ENCODE data around the gene UBTD1. TPM values are rescaled to one million over a fixed set of nuclear protein-coding genes. Genes with fewer than 3 reads are reported as not detected.

UBTD1 gene
- polyA plus RNA-seq, 3 donors: 17.2 to 20.0 (median 19.0) TPM

DNA sequence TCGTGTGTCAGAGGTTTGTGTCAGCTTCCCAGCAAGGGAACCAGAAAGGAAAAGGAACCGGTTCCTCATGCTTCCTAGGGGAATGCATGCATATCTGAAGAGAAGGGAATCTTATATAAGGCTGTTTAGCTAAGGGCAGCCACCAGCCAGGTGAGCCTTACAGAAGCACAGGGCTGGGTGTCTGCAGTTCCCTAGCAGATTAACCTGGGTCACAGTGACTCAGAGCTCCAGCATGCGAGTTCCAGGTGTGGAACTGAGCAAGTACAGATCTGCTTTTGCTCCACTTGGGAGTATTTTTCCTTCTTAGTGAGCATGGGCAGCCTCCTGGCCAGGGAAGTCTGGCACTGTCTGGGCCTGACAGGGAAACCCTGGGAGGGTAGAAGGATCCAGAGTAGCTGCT, 72.9 kb downstream of the UBTD1 start:
- H3K4me3 Mint-ChIP-seq: no peak overlapping the region
- H4K20me1 ChIP-seq (ENCODE audit: insufficient read depth, low read length): peaks cover 4% of the 10 kb centered on the region
- peaks cover 28 to 44% of the 10 kb centered on the region in 2 donors for H3K36me3 ChIP-seq (replicated peaks in 1 of 2; ENCODE audit: control insufficient read depth in 1 of 2, insufficient read depth in 2 of 2, low read length in 2 of 2)
- H3K4me1 ChIP-seq (ENCODE audit: control insufficient read depth in 1 of 2, insufficient read depth in 2 of 2, low read length in 2 of 2): no peaks in the 10 kb centered on the region
- no peaks in the 10 kb centered on the region for H3K9me3 Mint-ChIP-seq
- H2AFZ ChIP-seq (ENCODE audit: insufficient read depth, low read depth, low read length, poor library complexity, severe bottlenecking): no peak overlapping the region
- intact Hi-C loops (cut with micrococcal nuclease): loop anchor here in 1 of 2 donors (10.0 kb wide), 2 partner anchors 93 to 163 kb away; partner anchors contain the start of gene ZFYVE27
- WGBS (ENCODE audit: insufficient coverage): 97% methylated on average over 3 of the region's 3 CpGs
- H3K4me3 ChIP-seq (replicated peaks in 1 of 3; ENCODE audit: low read depth in 2 of 3, low read length in 3 of 3): no peak overlapping the region
- no peak for DNase-seq
- peaks cover 0 to 3% (median 0%) of the 10 kb centered on the region in 3 donors for H3K27me3 Mint-ChIP-seq (ENCODE audit: low read depth in 3 of 3)
- no peaks in the 10 kb centered on the region for H3K79me2 ChIP-seq (ENCODE audit: insufficient read depth, low read length)
- H3K4me2 ChIP-seq (replicated peaks; ENCODE audit: extremely low read depth, low read length, poor library complexity, severe bottlenecking): no peak overlapping the region
- no peaks in the 10 kb centered on the region for H3K4me1 Mint-ChIP-seq
- H3K27ac ChIP-seq (ENCODE audit: low read depth in 1 of 2, low read length in 2 of 2): no peak overlapping the region
- H3K9me3 ChIP-seq (replicated peaks in 1 of 2; ENCODE audit: control insufficient read depth in 1 of 2, insufficient read depth in 1 of 2, low read length in 2 of 2): no peaks in the 10 kb centered on the region
- peak overlapping the region in 2 of 7 donors; percentile 26 to 66 for H3K27ac Mint-ChIP-seq
- peaks cover 27 to 39% of the 10 kb centered on the region in 2 donors for H3K36me3 Mint-ChIP-seq
- no peak overlapping the region for H3K9ac ChIP-seq (ENCODE audit: insufficient read depth, low read length, poor library complexity, severe bottlenecking)
- no peaks in the 10 kb centered on the region for H3K27me3 ChIP-seq (ENCODE audit: control insufficient read depth in 2 of 2, insufficient read depth in 2 of 2, low read length in 2 of 2)
- TF ChIP-seq, protein P1, sequence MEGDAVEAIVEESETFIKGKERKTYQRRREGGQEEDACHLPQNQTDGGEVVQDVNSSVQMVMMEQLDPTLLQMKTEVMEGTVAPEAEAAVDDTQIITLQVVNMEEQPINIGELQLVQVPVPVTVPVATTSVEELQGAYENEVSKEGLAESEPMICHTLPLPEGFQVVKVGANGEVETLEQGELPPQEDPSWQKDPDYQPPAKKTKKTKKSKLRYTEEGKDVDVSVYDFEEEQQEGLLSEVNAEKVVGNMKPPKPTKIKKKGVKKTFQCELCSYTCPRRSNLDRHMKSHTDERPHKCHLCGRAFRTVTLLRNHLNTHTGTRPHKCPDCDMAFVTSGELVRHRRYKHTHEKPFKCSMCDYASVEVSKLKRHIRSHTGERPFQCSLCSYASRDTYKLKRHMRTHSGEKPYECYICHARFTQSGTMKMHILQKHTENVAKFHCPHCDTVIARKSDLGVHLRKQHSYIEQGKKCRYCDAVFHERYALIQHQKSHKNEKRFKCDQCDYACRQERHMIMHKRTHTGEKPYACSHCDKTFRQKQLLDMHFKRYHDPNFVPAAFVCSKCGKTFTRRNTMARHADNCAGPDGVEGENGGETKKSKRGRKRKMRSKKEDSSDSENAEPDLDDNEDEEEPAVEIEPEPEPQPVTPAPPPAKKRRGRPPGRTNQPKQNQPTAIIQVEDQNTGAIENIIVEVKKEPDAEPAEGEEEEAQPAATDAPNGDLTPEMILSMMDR (IDR thresholded peaks at IDR 0.05): no peak

DNA sequence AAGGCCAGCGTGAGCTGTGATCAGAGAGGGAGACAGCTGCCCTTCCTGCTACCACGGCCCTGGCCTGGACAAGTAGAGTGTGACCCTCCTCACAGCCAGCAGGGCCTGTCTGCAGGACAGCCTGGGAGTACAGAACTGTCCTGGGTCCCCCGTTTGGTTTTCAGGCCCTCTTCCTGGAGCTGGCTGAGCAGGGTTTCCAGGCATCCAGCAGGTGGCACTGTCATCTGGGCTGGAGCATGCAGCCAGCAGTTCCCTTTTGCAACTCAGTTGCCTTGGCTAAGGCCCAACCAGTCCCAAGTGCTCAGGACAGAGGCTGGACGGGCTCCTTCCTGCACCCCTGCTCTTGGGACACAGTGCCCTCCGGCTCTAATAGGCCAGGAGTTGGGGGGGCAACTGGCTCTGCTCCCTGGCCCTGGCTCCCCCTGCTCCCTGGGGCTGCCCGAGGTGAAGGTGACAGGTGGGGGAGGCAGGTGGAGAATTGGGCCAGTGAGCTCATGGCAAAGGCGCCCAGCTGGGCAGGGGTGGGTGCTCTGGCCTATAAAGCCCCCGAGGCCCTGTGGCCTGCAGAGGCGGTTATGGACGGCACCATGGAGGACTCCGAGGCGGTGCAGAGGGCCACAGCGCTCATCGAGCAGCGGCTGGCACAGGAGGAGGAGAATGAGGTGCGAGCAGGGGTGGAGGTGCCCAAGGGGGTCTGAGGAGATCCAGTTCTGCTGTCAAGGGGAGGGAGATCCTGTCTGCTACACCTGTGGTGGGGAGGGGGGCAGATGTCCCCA, 73.7 kb downstream of the UBTD1 start, which contains the start of gene ANKRD2:
Gene ANKRD2 (plus strand): TSS at position 566 of the 776 bp plus-strand sequence. CDS start 10 bp downstream, at position 576.
- Histone ChIP-seq H3K27me3 (ENCODE audit: control insufficient read depth in 2 of 2, insufficient read depth in 2 of 2, low read length in 2 of 2) (no peaks in the 10 kb centered on the region), H3K4me3 (replicated peaks in 1 of 3; ENCODE audit: low read depth in 2 of 3, low read length in 3 of 3) (no peak within 1 kb of the TSS), H3K9me3 (replicated peaks in 1 of 2; ENCODE audit: control insufficient read depth in 1 of 2, insufficient read depth in 1 of 2, low read length in 2 of 2) (no peaks in the 10 kb centered on the region), H3K9ac (ENCODE audit: insufficient read depth, low read length, poor library complexity, severe bottlenecking) (no peak within 1 kb of the TSS), H3K4me1 (ENCODE audit: control insufficient read depth in 1 of 2, insufficient read depth in 2 of 2, low read length in 2 of 2) (no peaks in the 10 kb centered on the region), H3K4me2 (replicated peaks; ENCODE audit: extremely low read depth, low read length, poor library complexity, severe bottlenecking) (no peak within 1 kb of the TSS), H3K27ac (ENCODE audit: low read depth in 1 of 2, low read length in 2 of 2) (no peak within 1 kb of the TSS), H3K36me3 (replicated peaks in 1 of 2; ENCODE audit: control insufficient read depth in 1 of 2, insufficient read depth in 2 of 2, low read length in 2 of 2) (peaks cover 28 to 44% of the 10 kb centered on the region in 2 donors), H2AFZ (ENCODE audit: insufficient read depth, low read depth, low read length, poor library complexity, severe bottlenecking) (no peak within 1 kb of the TSS), H3K79me2 (ENCODE audit: insufficient read depth, low read length) (no peaks in the 10 kb centered on the region), H4K20me1 (ENCODE audit: insufficient read depth, low read length) (peaks cover 4% of the 10 kb centered on the region)
- DNase-seq: peak; percentile 47 to 65 (median 47)
- no peak within 1 kb of the TSS for H3K4me3 Mint-ChIP-seq
- peaks cover 0 to 3% (median under 1%) of the 10 kb centered on the region in 3 donors for H3K27me3 Mint-ChIP-seq (ENCODE audit: low read depth in 3 of 3)
- no peaks in the 10 kb centered on the region for H3K4me1 Mint-ChIP-seq
- H3K9me3 Mint-ChIP-seq: no peaks in the 10 kb centered on the region
- TF ChIP-seq, protein P1 (IDR thresholded peaks at IDR 0.05): peak; percentile 83
- intact Hi-C loops (cut with micrococcal nuclease): loop anchor here in 1 of 2 donors (10.0 kb wide), 2 partner anchors 92 to 162 kb away; partner anchors contain the start of gene ZFYVE27
- WGBS (ENCODE audit: insufficient coverage): 67% methylated on average over 13 of the region's 16 CpGs
- H3K27ac Mint-ChIP-seq: peak within 1 kb of the TSS in 2 of 7 donors; percentile 26 to 66
- peaks cover 27 to 39% of the 10 kb centered on the region in 2 donors for H3K36me3 Mint-ChIP-seq
